Measurements from ENCODE around the gene CIB4. TPM values are rescaled to one million over a fixed set of nuclear protein-coding genes. Genes with fewer than 3 reads are reported as not detected.

Gene CIB4
- polyA plus RNA-seq, 1 donor = 0.48 TPM

GRCh38 chr2:26583381-26583911 is 57.7 kb downstream of the CIB4 start:
- no peak for DNase-seq

GRCh38 chr2:26582890-26583289 is 58.3 kb downstream of the CIB4 start:
- no peak for DNase-seq

DNA sequence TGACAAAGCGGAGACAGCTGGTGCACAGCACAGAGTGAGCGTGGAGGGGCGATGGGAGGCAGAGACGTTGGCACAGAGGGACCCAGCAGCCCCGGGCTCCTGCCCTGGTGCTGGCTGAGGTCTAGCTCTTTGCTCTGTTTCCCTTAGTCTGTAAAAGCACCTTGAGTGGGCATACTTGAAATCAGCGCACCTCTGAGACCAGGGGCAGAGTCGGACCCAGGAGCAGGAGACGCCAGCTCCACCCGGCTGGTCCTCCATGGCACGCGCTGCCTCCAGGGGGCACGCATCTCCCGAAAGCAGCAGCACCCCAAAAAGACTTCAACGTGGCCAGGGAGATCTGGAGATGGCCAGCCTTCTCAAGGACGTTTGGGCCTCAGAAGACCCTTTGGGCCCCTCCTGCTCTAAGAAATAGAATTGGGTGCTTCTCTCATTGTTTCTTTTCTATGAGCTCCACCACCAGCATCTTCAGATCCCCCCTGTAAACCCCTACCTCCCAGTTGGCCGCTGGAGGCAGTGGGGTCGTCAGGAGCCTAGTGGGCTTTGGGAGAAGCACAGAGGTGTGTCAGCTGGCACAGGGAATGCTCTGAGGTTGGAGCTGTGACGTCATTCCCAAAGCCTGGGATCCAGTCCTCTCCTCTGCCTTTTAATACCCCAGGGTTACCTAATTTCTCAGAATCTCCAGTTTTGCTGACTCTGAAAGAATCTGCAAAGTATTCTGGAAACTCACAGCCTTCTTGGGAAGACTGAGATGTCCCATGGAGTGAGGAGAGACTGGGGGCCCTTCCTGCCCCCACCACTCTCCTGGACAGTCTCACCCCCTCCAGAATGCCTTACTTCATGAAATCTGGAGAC is 58.9 kb downstream of the CIB4 start:
- no peak for DNase-seq

- no peak for DNase-seq
Measured at GRCh38 chr2:26581266-26581990, 59.7 kb downstream of the CIB4 start.

- no peak for DNase-seq
Measured at GRCh38 chr2:26580751-26581150, 60.4 kb downstream of the CIB4 start.

- no peak for DNase-seq
Measured at GRCh38 chr2:26580151-26580550, 61.0 kb downstream of the CIB4 start.

- DNase-seq = no peak
Measured at GRCh38 chr2:26579723-26580040, 61.5 kb downstream of the CIB4 start.

- DNase-seq = no peak
Measured at GRCh38 chr2:26579025-26579722, 62.0 kb downstream of the CIB4 start.

- DNase-seq = no peak
Measured at GRCh38 chr2:26578581-26578980, 62.6 kb downstream of the CIB4 start.

GRCh38 chr2:26578113-26578458 is 63.1 kb downstream of the CIB4 start:
- DNase-seq = no peak

DNA sequence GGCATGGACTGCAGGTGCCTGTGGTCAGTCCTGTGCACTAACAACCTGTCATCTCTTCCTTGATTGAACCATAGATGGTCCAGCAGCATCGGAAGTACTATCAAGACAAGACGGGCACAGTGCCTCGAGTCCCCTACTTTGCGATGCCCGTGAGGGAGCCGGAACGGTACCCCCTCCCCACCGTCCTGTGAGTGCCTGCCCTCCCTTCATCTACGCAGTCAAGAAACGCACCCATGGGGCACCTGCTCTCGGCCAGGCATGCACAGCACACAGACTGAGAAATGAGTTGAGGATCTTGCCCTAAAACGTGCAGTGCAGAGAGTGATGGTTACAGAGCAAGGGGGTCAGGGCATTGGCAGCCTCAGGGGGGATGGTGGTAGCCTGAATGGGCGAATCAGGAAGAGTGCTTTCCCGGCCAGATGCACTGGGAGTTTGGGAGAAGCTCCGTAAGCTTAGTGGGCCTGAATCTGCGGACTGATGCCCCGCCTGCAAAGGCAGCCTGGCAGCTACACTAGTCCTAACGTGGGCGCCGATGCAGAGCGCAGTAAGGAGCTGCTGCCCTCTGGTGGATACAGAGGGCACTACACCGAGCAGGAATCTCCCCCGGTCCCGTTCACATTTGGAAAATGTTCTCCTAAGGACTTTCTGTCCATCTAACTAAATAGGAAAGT is 63.6 kb downstream of the CIB4 start:
- no peak for DNase-seq

DNA sequence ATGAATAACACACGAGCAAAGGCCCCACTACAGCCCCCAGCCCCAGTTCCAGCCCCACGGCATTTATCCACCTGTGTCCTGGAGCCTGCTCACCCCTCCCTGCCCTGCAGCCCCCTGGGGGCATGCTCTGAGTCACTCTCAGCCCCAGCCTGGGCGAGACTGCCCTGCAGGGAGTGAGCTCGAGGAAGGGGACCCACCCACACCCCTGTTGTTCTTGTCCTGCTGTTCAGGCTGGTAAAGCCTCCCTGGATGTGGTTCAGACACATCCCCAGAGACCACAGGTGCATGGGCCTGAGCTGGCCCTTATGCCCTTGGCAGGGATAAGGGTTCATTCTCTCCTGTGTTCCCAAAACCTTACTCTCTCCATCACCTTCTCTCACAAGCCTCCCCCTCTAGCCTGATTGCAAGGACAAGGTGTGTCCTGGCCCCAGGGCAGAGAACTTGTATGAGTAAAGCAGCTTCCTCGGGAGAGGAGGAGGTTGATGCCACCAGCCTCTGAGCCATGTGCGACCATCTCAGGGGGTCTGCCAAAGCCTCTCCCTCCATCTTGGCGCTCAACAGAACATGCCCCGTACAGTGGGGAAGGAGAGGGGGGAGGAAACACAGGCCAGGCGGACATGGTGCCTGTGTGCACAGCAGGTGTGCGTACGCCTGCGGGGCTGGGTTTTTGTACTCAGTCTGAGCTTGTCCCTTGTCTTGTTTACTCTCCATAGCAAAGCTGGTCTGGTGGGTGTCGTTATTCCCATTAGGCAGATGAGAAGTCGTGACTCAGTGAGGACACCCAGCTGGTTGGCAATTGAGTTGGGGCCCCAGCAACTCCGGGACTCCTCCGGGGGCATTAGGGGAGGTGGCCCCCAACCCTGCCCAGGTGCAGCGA is 64.4 kb downstream of the CIB4 start:
- DNase-seq = no peak

DNA sequence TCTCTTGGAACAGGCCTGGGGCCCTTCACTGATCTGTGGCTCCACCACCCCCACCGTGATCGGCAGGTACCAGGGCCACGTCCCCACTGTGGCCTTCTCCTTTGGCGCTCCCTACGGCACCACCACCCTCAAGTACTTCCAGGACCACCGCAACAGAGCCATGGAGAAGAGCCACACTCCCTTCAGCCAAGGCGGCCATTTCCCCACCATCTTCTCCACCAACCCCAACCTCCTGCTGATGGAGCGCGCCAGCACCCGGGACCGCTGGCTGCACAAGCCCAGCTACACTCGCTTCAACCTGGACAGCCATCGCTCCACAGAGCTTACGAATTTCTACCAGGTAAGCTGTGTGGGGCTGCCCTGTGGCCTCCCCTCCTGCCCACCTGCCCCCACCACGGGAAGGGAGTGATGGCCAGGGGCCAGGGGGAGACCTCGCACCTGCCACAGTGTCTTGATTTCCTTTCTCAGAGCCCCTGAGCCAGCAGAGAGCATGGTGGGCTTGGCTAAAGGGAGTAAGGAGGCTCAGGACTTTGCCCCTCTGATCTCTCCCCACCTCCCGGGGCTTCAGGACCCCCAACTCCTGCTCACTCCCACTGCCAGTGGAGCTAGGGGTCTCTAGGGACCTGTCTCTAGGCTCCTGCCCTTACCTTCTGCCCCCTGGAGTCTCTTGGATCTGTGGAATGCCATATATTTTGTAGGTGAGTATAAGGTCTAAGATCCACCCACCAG is 65.2 kb downstream of the CIB4 start:
- DNase-seq = no peak

- DNase-seq = no peak
Measured at GRCh38 chr2:26574900-26575560, 66.1 kb downstream of the CIB4 start.

GRCh38 chr2:26574066-26574899 is 66.9 kb downstream of the CIB4 start:
- DNase-seq = no peak

- no peak for DNase-seq
Measured at GRCh38 chr2:26573241-26573925, 67.8 kb downstream of the CIB4 start.

- no peak for DNase-seq
Measured at GRCh38 chr2:26572591-26572990, 68.6 kb downstream of the CIB4 start.

DNA sequence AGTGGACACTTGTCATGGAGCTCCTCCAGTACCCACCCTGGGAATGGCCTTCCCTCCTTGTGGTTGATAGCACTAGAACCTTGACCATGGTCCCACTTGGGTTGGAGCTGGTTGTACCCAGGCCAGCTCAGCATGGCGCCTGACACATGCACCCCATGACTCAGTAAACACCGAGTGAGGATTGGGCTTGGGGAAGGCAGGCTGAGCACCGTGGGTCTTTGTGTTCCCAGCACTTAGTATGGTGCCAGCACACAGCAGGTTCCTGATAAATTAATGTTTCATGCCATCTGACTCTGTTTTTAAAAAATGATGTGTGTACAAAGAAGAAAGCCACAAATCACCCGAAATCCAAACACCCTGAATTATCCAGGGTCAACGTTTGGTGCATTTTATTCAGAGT is 69.8 kb downstream of the CIB4 start:
- DNase-seq = no peak

DNA sequence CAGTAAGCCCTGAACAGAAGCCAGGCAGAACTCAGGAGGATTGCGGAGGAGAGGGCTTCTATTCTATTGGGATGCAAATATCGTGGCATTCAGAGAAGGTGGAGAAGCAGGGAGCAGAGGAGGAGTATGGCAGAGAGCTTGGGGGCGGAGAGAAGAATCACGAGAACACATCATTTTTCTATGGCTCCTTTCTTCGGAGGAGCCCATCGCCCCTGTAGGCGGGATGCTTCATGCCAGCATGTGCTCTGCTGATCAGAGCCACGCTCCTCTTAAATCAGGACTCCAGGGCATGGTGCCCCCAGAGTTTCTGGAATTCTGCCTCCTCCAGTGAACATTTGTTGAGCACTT is 71.1 kb downstream of the CIB4 start:
- DNase-seq = no peak
